Cardiac fibroblast (primary cell): ENCODE measurements around the gene FABP7.

Source experiments
- DNase-seq, 2 donors: peaks; one replicate each; pipeline versions ENCODE4 v3.0.0 to v3.0.0-alpha.2; 2010; ENCODE audit warnings: low read depth in 2 of 2
- H3K4me3 ChIP-seq, 2 donors: replicated peaks in 1 of 2; 1 replicate in 1 of 2; 2 replicates in 1 of 2; pipeline ENCODE4 v1.5.1; 2011; ENCODE audit warnings: low read depth in 2 of 2, low read length in 2 of 2, mild to moderate bottlenecking in 2 of 2, moderate library complexity in 1 of 2
- TF ChIP-seq, protein P1 (sequence below): IDR thresholded peaks from one replicate; pipeline ENCODE4 v1.5.1; 2011; ENCODE audit warnings: low read depth, mild to moderate bottlenecking, low read length, inconsistent platforms

Gene FABP7

DNA sequence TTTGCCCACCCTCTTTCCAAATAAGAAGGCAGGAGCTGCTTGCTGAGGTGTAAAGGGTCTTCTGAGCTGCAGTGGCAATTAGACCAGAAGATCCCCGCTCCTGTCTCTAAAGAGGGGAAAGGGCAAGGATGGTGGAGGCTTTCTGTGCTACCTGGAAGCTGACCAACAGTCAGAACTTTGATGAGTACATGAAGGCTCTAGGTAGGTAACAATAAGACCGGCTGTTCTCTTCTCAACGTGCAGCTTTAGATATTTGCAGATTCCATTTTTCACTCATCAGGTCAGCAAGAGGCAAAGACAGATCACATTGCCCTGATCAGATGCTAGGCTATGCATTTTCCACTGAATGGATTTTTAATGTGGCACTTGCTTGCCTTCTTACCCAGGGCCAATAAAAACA lies at the start of gene FABP7:
TSS of gene FABP7 (plus strand) at position 50 of the 400 bp plus-strand sequence. CDS start at position 129, 79 bp downstream.
- TF ChIP-seq, protein P1, sequence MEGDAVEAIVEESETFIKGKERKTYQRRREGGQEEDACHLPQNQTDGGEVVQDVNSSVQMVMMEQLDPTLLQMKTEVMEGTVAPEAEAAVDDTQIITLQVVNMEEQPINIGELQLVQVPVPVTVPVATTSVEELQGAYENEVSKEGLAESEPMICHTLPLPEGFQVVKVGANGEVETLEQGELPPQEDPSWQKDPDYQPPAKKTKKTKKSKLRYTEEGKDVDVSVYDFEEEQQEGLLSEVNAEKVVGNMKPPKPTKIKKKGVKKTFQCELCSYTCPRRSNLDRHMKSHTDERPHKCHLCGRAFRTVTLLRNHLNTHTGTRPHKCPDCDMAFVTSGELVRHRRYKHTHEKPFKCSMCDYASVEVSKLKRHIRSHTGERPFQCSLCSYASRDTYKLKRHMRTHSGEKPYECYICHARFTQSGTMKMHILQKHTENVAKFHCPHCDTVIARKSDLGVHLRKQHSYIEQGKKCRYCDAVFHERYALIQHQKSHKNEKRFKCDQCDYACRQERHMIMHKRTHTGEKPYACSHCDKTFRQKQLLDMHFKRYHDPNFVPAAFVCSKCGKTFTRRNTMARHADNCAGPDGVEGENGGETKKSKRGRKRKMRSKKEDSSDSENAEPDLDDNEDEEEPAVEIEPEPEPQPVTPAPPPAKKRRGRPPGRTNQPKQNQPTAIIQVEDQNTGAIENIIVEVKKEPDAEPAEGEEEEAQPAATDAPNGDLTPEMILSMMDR, result no peak
- no peak within 1 kb of the TSS for H3K4me3 ChIP-seq
- no peak for DNase-seq

DNA sequence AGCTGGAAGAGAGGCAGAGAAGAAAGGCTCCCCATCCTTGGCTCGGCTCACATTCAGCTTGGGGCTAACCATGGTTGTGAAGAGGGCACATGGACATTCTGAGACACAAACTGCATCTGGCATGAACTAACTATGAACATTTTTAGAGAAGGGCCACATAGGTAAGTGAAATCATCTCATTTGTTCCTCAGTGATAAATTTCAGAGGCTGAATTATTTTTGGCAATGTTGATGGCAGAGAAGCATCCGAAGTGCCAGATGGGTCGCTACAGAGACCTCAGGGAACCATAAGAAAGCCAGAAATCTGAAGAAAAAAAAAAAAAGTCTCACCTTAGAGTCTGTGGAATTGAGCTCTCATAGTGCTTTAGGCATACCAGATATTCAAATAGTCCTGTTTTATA lies 49.2 kb upstream of the FABP7 start:
- DNase-seq, result no peak
- H3K4me3 ChIP-seq, result no peak overlapping the region
- TF ChIP-seq, protein P1, result no peak

DNA sequence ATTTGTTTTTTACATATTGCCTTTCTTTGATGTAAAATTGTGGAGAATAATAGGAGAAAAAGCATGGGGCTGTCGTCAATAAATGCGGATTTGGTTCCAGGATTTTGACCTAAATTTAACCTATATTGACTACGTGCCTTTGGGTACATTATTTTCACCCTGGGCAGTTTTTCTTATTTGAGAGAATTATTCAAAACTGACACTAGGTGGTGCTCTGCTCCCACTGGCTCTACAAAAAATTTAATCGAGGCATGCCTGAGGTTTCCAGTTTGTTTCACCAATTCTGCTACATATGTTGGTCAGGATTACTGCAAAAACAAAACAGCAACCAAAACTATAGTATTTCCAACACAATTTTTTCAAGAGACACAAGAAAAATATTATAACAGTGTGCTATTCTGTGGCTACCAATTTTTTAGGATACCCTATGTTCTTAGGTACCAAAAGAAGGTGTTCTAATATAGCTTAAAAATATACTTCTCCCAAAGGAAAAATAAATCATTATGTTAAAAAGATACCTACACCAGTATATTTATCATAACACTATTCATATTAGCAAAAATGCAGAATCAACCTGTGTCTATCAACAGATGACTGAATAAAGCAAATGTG lies 48.6 kb upstream of the FABP7 start:
- TF ChIP-seq, protein P1, result peak; percentile 69
- H3K4me3 ChIP-seq, result no peak overlapping the region
- peak; percentile 57 to 61 for DNase-seq

DNA sequence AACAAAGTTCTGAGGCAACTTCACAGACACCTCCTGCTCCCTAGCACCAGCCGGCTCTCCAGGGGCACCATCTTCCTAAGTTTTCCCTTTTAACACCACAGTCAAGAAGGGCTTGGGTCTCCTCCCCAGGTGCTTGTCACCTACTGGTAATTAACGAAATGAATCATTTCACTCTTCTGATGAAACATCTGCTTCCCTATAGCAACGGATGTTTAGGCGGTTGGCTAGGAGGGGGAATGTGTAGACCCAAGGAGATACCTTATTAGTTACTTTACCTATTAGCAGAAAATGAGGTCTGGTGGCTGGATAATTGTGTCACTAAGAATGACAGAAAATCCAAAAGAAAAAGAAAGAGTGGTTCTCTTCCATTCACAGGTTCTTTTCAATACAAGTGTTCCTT lies 46.3 kb upstream of the FABP7 start:
- no peak overlapping the region for H3K4me3 ChIP-seq
- no peak for DNase-seq
- TF ChIP-seq, protein P1, result no peak

DNA sequence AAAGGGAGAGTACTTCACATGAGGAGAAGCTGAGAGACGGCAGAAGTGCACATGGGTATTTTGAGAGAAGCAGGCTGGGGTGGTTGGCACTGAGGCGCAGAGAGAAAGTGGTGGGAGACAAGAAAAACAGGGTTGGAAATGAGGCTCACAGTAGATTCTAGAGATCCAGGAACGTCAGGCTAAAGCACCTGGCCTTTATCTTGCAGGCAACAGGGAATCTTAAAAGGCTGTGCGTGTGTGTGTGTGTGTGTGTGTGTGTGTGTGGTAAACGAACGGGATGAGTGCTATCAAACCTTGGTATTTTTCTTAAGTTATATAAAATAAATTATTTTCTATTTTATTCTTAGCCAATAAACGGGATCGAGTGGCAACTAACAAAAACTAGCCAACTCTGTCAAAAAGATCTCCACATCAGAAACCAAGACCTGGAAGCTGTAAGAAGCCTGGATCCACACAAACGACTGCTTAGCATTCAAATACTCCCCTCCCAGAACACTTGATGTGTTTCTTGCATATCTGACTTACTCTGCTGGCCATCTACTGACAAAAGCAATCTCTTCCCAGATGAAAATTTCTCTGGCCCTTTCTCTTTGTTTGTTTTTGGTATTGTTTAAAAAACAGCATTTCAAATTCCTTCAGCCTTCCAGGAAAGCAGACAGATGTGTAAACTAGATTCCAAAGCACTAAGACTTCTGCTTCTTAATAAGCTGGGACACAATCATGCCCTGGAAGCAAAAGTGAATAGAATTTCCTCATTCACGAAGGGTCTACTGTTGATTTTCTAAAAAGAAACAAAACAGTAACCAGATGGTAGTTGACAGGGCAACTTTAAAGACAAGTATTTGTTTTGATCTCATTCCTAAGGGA lies 44.8 kb upstream of the FABP7 start:
- TF ChIP-seq, protein P1, result no peak
- no peak overlapping the region for H3K4me3 ChIP-seq
- DNase-seq, result no peak

DNA sequence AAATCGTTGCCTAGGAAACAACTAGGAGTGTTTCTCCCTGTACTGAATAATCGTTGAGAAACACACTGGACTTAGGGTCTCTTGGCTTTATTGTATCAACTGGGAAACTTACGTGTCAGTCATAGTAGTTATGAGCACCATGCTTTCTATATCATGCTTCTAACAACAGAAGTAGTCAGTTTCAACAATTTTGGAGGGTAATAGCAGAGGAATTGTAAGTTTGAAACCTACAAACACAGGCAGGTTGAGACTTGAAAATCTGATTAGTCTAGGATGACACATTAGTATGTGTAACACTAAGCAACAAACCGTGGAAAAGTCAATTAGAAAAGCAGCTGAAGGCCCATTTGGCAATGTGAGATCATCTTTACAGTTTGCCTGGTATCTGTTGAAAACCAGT lies 43.9 kb upstream of the FABP7 start:
- H3K4me3 ChIP-seq, result no peak overlapping the region
- TF ChIP-seq, protein P1, result no peak
- no peak for DNase-seq
